SHP77 treated with DMSO at 0.1 percent for 48 hours (cell line): ENCODE measurements around the gene CES2.
A peak's percentile ranks its signal among the peaks of the same experiment; 100 is the strongest.

ENCODE experiments used
- DNase-seq: peaks from one replicate; lab custom pipeline; 2025; lab: John Stamatoyannopoulos, UW

CES2 gene

DNA sequence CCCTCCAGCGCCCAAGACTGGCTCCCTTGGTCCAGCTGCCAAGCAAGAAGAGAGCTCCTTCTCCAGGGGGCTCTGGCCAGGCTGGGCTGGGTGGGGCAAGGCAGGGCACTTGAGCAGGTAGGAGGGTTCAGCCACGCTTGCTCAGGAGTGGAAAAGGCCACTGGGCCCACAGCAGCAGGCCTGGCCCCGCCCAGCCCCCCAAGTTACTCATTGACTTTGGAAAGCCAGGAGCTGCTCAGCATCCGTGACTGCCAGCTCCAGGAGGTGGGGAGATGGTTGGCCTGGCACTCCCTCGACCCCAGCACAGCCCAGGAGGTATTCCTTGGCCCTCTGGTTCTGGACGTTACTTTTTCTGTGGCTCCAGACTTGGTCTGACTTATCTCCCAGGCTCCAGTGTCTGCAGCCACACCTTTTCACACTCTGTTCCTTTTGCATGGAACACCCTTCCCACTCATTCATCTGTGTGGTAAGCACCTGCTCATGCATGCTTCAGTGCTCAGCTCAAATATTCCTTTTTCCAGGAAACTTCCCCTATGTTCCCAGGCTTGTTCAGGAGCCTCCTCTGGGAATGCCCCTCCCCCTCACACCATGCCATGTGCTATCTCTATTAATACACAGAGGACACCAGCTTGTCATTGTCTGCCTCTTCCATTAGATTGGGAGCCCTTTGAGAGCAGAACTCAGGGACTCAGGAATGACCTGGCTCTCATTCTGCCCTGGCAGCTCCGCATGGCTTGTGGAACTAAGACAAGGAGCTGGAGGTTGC lies 16.3 kb upstream of the CES2 start, which contains the start of gene CDH16:
Gene CDH16 (minus strand): TSS at position 83 of the 766 bp plus-strand sequence. CDS start 820 bp downstream, outside the sequence.
- DNase-seq: no peak

DNA sequence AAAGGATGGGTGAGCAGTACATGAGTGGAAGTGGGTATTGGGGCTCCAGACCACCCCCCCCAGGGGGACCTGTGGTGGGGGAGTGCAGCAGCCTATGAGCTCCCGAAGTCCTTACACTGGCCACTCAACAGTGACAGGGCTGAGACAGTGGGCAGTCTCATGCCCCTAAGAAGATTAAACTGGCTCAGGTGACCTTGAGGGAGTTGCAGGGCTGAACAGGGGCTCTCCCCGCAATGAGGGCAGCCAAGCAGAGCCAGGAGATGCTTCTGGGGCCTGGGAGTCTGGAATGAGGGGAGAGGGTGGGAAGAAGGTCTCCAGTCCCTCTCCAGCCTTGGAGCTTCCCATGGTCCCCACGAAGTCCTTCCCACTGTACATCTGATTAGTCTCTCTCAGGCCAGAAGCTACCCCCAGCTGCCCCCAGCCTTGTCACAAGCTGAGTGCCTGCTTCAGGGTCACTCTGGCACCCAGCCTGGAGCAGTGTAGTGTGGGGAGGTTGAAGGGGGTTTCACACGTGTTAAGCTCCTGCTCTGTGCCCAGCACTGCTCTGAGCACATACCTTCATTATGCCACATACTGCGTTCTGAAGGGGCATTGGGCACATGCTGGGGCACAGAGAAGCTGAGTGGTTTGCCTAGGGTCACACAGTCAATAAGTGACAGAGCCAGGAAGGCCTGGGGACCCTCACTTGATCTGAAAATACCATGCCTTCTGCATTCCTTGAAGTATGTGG lies 15.6 kb upstream of the CES2 start:
- no peak for DNase-seq

DNA sequence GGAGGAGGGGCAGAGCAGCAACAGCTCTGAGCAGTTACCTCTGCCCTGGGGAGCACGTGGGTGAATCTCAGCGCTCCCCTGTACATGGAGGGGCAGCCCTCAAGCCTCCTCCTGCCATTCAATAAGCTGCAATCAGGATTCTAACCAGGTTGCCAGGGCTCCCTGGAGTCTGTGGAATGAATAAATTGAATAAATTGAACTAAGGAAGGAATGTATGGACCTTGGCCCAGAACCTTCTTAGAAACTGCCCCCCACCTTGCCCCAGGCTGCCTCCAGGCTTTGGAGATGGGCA lies 15.1 kb upstream of the CES2 start:
- DNase-seq: no peak

DNA sequence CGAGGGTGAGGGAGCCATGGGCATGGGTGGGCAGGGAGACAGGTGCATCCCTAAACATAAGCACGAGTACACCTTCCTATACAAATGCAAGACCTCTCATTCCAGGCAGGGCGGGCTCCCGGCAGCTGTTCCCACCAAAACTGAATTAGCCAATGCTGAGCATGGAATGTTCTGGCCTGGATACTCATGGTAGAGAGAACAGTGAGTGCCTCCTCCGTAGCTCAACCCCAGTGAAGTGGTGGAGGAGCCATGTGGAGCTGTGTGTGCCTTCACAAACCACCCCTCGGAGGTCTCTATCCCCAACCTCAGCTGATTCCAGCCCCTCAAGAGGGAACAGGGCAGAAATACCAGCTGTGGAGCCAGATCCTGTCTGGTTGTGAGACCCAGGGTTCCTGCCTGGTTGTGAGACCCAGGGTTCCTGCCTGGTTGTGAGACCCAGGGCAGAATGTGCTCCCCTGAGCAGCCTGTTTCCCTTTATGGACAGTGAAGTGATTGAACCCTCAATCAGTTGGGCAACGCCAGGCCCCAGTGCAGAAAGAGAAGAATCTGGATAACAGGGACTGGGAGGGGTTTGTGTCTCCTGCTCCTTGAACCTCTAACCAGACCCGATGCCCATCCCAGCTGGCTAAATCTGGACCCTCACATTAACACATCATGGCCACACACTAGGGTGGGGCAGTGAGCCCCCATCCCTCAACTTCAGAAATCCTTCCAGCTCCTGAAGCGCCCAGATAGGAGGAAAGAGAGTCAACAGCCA lies 14.2 kb upstream of the CES2 start:
- no peak for DNase-seq

DNA sequence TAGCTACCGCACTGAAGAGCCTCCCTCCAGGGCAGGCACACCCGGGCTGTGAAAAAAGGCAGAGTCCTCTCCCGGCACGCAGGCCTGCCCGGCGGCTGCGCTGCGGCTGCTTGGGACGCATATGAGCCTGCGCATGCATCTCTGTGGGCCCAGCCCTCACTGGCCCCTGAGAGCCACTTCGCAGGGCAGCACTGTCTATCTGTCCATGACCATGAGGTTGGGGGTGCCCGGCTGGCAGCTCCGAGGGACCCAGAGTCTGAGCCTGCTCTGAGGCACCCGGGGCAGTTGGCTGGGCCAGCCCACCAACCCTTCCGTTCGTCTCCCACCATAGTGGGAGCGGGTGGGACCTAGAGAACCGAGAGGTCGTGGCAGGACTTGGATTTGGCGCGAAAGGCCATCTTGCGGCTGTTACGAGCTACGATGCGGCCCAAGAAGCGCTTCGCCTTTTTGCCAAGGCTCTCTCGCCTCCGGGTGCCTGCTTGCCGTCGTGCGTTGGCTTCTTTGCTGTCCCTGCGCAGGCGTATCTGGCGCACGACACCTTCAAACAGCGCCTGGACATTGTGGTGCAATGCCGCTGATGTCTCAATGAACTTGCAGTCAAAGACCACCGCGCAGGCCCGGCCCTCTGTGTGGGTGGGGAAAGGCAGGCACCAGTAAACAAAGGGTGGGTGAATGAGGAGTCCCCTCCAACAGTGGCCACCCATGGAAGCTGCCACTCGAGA lies 13.4 kb upstream of the CES2 start:
- DNase-seq: no peak

DNA sequence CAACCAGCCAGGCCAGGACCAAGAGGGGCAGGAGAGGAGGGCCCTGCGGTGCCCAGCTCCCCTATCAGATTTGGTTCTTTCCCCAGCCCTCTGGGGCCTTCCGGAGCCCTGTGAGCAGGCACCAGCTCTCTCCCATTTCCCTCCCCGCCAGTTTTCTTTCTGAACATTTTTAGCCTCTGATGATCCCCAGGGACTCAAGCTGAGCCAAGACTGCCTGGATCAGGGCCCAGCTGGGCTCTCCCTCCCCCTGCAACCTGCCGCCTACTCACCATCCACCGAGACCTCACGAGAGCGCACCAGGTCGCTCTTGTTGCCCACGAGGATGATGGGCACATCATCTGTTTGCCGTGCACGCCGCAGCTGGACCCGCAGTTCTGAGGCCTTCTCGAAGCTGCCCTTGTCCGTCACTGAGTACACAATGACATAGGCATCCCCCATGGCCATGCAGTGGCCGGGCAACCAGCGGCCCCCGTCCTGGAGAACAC lies 12.0 kb upstream of the CES2 start:
- no peak for DNase-seq

DNA sequence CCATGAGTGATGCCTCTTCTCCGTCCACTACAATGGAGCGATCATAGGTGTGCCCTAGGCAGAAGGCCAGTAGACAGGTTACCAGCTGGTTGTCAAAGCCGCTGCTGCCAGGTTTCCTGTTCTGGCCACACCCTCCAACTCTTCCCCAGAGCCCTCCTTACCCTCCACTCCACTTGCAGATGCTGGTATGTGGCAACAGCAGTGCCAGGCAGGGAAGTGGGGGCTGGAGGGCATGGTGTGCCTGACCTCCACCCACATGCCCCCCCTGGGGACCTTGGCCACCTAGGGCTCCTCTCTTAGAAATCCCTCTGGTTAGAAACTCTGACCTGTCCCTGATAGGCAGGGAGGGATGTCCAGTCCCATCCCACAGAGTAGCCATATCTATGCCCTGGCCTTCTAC lies 11.4 kb upstream of the CES2 start:
- no peak for DNase-seq

DNA sequence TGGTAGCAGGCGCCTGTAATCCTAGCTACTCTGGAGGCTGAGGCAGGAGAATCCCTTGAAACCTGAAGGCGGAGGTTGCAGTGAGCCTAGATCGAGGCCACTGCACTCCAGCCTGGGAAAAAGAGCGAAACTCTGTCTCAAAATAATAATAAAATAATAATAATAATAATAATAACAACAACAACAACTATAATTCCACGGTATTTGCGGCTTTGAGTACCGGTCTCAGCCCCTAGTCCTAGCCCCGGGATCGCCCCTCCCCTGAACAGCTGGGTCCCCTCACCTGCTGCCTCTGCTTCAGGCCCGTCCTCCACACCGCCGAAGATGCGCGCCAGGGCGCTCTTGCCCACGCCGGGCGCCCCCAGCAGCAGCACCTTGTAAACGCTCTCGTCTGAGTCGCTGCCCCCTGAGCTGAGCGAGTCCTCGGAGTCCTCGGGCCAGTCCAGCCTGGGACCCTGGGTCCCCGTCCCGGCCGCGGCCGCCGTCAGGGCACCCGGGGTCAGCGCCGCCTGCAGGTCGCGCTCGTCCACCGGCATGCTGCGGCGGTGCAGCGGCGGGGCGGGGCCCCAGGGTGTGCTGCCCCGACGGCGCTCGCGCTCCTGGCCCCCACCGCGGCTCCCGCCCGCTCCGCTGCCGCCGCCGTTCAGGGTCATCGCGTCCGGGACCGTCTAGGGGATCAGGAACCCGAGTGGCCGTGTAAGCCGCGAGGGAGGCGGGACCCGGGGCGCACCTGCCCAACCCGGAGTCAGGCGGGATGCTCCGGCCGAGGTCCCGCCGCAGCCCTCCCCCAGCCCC lies 10.6 kb upstream of the CES2 start:
- DNase-seq: no peak

DNA sequence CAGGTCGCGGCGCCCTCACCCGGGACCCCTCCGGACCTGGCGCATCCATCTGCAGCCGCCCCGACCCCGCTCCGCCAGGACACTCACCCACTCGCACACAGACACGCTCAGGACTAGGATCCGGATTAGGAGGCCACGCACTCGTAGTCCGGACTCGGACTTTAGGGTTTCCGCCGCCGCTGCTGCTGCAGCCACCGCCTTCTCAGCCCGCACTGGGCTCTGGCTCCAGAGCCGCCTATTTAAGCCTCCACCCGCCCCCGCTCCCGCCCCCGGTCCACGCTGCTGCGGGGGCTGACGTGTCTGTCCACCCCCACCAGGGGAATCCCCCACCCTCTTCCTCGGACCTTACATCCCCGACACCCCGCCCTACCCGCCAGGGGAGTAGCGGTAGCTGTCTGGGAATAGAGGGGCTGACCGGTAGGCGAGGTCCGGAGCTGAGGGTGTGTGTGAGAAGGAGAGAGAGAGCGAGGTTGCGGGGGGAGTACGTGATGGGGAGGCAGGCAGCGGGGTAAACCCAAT lies 9.9 kb upstream of the CES2 start, which contains the start of gene RRAD:
Gene RRAD (minus strand): TSS at position 214 of the 519 bp plus-strand sequence. CDS start 356 bp downstream, outside the sequence.
- no peak for DNase-seq

DNA sequence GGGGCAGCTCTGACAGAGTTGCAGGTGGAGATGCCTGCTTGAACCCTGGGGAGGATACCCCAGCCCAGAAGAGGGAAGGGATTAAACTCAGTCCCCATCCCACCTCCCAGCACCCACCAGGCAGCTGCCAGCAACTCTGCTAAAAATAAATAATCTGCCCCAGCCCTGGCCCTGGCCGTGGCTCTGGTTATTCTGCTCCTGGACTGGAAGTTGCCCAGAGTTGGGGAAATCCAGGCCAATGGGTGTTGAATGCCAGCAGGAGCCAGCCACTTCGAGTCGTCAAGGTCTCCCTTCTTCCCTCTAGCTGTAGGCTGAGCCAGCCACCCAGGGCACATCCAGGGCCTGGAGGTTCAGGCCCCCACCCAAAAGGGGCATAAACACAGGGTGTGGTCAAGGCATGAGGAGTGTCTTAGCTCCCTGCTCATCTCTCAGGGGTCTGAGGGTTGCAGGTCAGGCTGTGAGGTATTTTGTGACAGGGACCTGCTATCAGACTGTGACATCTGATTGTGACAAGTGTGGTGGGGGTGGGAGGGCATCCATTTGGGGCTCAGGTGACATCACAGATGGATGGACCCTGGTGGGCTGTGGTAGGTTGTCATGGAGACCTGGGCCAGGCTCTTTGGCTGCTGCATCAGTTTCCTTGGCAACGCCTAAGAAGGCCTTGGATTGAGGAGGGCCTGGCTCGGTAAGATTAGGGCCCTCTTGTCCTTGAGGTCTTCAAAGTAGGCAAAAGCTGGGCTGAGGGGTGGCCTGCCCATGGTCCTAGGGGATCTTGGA lies 9.0 kb upstream of the CES2 start:
- DNase-seq: no peak

DNA sequence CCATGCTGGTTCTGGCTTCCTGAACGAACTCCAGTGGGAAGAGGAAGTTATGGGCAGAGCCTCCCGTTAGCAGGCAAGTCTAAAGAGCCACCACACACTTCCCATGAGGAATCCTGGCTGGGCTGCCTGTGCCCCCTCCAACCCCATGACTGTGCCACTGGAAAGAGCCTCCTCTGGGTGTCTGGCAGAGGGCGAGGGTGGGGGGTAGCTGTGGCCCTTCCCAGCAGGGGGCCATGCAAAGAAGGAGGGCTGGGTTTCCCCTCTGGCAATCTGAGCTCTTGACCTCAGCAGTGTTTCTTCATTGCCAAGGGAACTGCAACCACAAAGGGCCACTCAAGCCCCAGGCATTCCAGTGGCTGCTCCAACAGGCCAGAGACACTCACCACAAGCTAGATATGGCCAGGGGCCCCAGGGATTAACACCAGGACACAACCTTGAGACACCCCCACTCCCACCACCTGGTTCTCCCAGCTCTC lies 8.3 kb upstream of the CES2 start:
- DNase-seq: no peak

DNA sequence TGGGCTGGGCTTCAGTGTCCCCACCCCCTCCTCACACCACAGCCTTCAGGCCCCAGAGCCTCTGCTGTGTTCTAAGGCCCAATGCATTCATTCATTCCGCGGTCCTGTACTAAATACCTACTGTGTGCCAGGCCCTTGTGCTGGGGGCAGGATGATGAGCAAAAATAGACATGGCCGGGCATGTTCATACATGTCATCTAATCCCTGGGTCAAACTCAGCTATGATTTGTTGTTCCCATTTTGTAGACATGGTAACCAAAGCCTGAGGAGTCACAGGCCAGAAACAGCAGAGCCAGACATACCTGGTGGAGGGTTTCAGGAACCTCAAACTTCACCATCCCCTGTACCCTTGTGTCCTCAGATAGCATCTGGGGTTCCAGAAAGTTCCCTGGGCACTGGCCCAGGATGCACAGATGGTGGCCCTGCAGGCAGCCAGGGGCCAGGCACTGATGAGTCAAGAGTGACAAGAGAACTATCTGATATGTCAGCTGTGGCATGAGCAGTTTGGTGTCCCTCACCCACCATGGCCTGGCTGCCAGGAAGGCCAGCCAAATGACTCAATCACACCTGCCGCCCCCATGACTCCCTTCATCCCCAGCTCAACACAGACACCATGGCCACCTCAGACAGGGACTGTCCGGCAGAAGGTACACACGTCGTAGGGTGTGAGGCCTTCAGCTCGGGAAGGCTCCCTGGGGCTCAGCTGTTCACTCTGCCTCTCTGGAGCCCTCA lies 7.2 kb upstream of the CES2 start:
- no peak for DNase-seq

DNA sequence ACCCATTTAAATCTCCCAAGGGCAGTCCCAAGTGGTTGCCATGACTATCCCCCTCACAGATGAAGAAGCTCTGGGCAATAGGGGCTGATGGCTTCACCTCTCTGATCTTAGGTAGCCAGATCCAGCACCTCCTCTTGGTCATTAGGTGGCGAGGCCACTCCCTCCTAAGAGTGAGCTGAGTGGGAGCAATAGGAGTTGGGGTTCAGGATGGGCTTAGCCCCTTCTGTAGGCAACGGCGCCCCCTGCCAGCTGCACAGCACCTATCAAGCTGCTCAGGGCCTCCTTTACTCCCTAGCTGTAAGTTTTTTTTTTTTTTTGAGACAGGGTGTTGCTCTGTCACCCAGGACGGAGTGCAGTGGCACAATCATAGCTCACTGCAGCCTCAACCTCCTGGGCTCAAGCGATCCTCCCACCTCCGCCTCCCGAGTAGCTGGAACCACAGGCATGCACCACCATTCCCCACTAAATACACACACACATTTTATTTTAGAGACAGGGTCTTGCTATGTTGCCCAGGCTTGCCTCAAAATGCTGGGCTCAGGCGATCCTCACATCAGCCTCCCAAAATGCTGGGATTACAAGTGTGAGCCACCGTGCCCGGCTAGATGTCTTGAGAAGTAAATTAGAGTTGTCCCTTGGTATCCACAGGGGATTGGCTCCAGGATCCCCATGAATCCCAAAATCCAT lies 6.5 kb upstream of the CES2 start:
- no peak for DNase-seq

DNA sequence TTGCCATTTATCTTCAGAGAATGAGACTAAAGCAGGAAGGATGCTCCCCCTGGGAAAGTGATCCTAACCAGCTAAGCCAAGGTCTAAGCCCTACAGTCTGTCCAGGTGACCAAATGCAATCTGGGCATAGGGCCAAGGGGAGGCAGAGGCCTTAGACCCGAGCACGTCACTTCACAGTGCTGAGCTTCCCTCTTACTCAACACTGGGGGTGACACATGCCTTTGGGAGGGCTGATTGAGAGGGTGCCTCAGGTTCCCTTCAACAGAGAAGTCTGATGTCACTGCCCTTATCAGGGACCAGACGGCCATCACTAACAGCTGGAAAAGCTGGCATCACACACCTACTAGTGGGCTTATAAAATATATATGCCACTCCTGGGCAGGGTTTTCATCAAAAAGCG lies 5.1 kb upstream of the CES2 start:
- peak; percentile 74 for DNase-seq

DNA sequence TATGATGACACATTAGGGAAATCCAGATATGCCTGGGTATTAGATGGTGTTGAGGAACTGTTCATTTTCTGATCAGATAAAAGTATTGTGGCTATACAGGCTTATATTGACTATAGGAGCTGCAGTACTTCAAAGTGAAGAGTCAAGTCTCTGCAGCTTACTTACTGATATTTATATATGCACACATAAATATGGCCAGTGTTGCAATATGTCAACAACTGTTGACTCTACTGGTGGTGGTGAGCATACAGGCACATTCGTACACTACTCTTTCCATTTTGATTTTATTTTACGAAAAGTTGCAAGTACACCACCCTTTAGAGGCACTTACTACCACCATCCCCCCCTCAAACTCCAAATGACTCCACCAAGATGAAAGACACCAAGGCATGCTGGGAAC lies 3.7 kb upstream of the CES2 start:
- DNase-seq: no peak

DNA sequence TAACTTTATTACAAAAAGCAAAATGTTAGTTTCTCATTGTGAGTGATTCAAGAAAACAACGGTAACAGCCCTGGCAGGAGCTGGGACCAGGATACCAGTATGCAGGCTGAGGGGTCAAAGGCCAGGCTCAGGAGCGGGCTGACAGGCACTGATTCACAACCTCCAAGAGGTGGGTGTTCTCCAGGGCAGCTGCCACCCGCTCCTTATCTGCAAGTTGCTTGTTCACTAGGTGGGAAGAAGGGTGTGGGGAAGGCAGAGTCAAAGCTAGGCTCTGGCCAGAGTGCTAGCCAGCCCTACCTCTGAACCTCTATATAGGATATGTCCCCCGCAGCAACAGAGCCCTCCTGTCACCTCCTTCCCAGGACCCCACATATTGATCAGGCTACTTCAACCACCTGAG lies 3.2 kb upstream of the CES2 start:
- no peak for DNase-seq

DNA sequence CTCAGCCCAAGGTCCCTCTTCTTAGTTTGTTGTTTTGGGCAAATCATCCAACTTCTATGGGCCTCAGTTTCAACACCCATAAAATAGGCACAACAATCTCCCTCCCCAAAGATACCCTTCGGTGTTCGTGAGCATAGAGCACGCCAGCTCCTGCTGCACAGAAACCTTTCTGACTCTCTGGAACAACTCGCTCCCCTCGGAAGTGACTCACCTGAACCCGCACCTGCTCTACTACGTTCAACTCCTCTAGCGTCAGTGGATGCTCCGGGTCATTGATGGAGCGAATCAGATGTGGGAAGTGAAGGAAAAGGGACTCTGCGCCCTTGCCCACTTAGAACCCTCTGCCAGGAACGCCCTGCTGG lies 1.6 kb upstream of the CES2 start:
- no peak for DNase-seq

DNA sequence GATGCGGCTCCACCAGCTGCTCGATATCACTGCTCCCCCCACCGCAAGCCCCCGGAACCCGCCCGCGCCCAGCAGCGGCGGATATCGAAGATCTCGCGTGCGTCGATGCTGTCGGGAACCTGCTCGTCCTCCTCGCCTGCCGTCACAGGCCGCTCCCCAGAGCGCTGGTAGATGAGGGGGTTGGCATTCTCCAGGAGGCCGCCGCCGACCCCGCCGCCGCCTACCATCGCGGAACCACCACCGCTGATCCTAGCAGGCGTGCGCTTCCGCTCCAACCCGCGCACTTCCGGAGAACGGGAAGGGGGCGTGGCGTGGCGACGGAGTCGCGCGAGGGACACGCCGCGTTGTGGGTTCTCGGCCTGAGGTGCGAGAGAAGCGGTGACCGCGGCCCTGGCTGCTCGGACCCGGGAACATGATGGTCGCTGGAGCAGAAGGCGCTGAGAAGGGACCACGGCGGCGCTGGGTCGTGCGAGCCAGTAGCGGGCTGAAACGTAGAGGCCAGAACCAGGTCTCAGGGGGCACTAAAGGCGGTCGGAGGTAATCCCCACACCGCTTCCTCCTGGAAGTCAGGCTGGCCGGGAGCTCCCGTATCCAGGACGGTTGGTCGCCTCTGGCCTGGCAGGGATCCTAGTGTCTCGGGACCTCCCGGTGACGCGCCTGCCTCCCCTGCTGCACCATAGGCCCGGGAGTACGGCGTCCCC lies 1.0 kb upstream of the CES2 start, which contains the start of gene CIAO2B:
Gene CIAO2B (minus strand): TSS at position 265 of the 701 bp plus-strand sequence. CDS start 38 bp downstream, at position 227.
- peak; percentile 37 for DNase-seq
